Skeletal muscle tissue (tissue), 4 donors: Measurements from ENCODE around the gene ZIC2. TPM values are rescaled to one million over a fixed set of nuclear protein-coding genes. Genes with fewer than 3 reads are reported as not detected.
"Not testable (repeated sequence)": the region's sequence is repeated elsewhere in the genome, so short reads cannot be mapped to it uniquely, and the experiment has no call there.

Experiments
- H3K27ac ChIP-seq: one replicate; pipeline ENCODE4 v1.7.0; 2013; ENCODE audit warnings: mild to moderate bottlenecking, low read depth, low read length, inconsistent platforms
- H3K27me3 ChIP-seq, 3 donors: one replicate each; pipeline ENCODE4 v1.7.0; 2013; ENCODE audit warnings: low read length in 3 of 3; ENCODE audit not compliant: control insufficient read depth in 3 of 3, insufficient read depth in 3 of 3
- H3K36me3 ChIP-seq, 3 donors: one replicate each; pipeline ENCODE4 v1.7.0; 2013; ENCODE audit warnings: low read length in 3 of 3; ENCODE audit not compliant: control insufficient read depth in 3 of 3, insufficient read depth in 3 of 3
- H3K4me1 ChIP-seq, 3 donors: one replicate each; pipeline ENCODE4 v1.7.0; 2013; ENCODE audit warnings: low read length in 3 of 3, mild to moderate bottlenecking in 3 of 3; ENCODE audit not compliant: control insufficient read depth in 3 of 3, insufficient read depth in 3 of 3
- H3K4me3 ChIP-seq, 3 donors: one replicate each; pipeline ENCODE4 v1.7.0; 2013; ENCODE audit warnings: low read length in 3 of 3
- H3K9ac ChIP-seq, 3 donors: one replicate each; pipeline ENCODE4 v1.7.0; 2013; ENCODE audit warnings: low read length in 3 of 3, mild to moderate bottlenecking in 3 of 3, moderate library complexity in 2 of 3, low read depth in 1 of 3
- H3K9me3 ChIP-seq, 3 donors: one replicate each; pipeline ENCODE4 v1.7.0; 2013; ENCODE audit warnings: low read length in 3 of 3; ENCODE audit not compliant: control insufficient read depth in 3 of 3
- total RNA-seq: library from RNA; depleted of rRNA; stranded (reverse); fragments of >200 nt; gene quantifications from one replicate; pipeline ENCODE4 v1.2.3, GENCODE V29; 2014
- donor health status: Osteomylitis.

ZIC2 gene
- total RNA-seq, 1 donor from 2014 or later = not detected

- Histone ChIP-seq H3K9me3 (peaks cover 0 to 3% (median 0%) of the 10 kb centered on the region in 3 donors), H3K27me3 (peaks cover 40 to 66% (median 59%) of the 10 kb centered on the region in 3 donors), H3K9ac (no peak overlapping the region), H3K4me1 (no peaks in the 10 kb centered on the region), H3K27ac (no peak overlapping the region), H3K36me3 (no peaks in the 10 kb centered on the region), H3K4me3 (no peak overlapping the region)
These were observed 32.5 kb upstream of the ZIC2 start for GRCh38 chr13:99948907-99949678.

GRCh38 chr13:99949679-99950413, 31.7 kb upstream of the ZIC2 start:
- Histone ChIP-seq H3K27ac (no peak overlapping the region), H3K9me3 (peaks cover 0 to 3% (median 0%) of the 10 kb centered on the region in 3 donors), H3K27me3 (peaks cover 43 to 66% (median 61%) of the 10 kb centered on the region in 3 donors), H3K4me3 (no peak overlapping the region), H3K9ac (no peak overlapping the region), H3K36me3 (no peaks in the 10 kb centered on the region), H3K4me1 (no peaks in the 10 kb centered on the region)

DNA sequence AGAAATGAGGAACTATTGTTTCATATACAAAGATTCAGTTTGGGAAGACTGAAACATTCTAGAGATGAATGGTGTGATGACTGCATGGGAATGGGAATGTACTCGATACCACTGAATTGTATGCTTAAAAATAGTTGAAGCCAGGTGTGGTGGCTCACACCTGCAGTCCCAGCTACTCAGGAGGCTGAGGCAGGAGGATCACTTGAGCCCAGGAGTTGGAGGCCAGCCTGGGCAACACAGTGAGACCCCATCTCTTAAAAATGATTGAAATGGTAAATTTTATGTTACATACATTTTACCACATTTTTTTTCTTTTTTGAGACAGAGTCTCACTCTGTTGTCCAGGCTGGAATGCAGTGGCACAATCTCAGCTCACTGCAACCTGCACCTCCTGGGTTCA, 29.9 kb upstream of the ZIC2 start:
- H3K36me3 ChIP-seq, H3K4me3 ChIP-seq, H3K9me3 ChIP-seq, H3K27ac ChIP-seq, H3K9ac ChIP-seq: not testable (repeated sequence)
- Histone ChIP-seq H3K27me3 (peaks cover 56 to 73% (median 73%) of the 10 kb centered on the region in 3 donors), H3K4me1 (peaks cover 13 to 14% (median 14%) of the 10 kb centered on the region in 3 donors)

DNA sequence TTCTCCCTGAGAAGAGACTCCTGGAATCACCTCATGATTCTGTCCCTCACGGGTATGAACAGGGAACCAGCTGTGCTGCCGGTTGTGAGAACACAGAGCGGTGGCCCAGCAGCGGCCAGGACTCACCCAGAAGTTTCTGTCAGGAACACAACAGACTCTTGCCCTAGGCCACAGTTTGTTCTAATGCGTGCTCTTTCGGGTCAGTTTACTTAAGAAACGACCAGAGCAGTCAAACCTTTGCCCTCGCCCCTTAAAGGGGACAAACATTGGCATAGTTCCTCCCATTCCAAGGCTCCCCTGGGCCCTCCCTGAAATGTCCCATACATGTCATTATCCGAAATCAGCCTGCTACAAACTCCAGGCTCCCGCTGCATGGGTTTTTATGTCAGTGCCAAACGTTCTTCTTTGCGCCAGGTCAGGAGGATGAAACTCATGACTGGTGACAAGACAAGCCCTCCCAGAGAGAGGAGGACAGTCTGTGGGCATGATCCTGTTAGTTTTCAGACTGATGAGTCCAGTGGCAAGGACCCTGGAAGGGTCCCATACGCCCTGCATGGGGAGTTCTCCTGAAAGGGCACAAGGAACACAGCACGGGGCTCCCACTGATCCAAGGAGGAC, 28.3 kb upstream of the ZIC2 start:
- no peak overlapping the region for H3K27ac ChIP-seq
- peaks cover 65 to 78% (median 75%) of the 10 kb centered on the region in 3 donors for H3K27me3 ChIP-seq
- no peak overlapping the region for H3K9ac ChIP-seq
- peaks cover 0 to 3% (median 0%) of the 10 kb centered on the region in 3 donors for H3K9me3 ChIP-seq
- no peak overlapping the region for H3K4me3 ChIP-seq
- H3K36me3 ChIP-seq = no peaks in the 10 kb centered on the region
- H3K4me1 ChIP-seq = peaks cover 15 to 22% (median 21%) of the 10 kb centered on the region in 3 donors

- H3K27me3 ChIP-seq = peaks cover 81 to 91% (median 89%) of the 10 kb centered on the region in 3 donors
- no peaks in the 10 kb centered on the region for H3K36me3 ChIP-seq
- H3K27ac ChIP-seq = no peak overlapping the region
- H3K9me3 ChIP-seq = peaks cover 0 to 3% (median 0%) of the 10 kb centered on the region in 3 donors
- no peak overlapping the region for H3K4me3 ChIP-seq
- peaks cover 15 to 36% (median 31%) of the 10 kb centered on the region in 3 donors for H3K4me1 ChIP-seq
- H3K9ac ChIP-seq = no peak overlapping the region
These were observed 26.4 kb upstream of the ZIC2 start for GRCh38 chr13:99955107-99955746.

DNA sequence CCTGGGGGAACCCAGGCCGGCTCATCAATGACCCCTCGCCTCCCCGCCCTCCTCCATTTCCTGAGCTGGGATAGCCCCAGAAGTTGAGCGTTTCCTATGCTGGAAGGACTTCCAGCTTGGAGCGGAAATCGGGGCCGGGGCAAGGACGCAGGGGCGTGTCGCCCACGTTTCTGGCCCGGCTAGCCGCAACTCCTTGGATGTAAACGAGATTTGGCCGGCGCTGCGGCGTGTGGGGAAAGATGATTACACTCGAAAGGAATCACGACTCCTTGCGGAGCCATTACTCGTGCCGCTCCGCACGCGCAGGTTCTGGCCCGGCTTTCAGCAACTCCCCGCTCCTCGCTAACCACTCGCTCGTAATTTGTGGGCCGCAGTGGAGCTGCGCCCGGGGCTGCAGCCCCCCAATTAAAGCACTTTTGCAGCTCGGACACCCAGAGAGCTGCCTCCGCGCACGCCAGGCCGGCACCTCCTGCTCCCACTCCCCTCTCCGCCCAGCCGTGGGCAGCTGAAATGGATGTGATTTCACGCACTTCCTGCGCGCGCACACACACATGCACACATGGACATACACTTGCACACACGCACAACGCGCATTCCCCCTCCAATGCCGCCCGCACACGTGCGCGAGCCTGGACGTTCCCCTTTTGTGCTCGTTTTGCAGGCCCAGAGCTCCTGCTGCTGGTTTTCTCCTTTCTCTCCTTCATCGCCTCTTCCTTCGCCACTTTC, 25.7 kb upstream of the ZIC2 start:
- peak overlapping the region; percentile 43 to 61 (median 61) for H3K4me3 ChIP-seq
- peaks cover 85 to 88% (median 86%) of the 10 kb centered on the region in 3 donors for H3K27me3 ChIP-seq
- H3K9ac ChIP-seq = peak overlapping the region in 1 of 3 donors; percentile 8
- H3K4me1 ChIP-seq = peaks cover 15 to 36% (median 33%) of the 10 kb centered on the region in 3 donors
- H3K36me3 ChIP-seq = no peaks in the 10 kb centered on the region
- H3K9me3 ChIP-seq = peaks cover 0 to 3% (median 0%) of the 10 kb centered on the region in 3 donors
- H3K27ac ChIP-seq = no peak overlapping the region

DNA sequence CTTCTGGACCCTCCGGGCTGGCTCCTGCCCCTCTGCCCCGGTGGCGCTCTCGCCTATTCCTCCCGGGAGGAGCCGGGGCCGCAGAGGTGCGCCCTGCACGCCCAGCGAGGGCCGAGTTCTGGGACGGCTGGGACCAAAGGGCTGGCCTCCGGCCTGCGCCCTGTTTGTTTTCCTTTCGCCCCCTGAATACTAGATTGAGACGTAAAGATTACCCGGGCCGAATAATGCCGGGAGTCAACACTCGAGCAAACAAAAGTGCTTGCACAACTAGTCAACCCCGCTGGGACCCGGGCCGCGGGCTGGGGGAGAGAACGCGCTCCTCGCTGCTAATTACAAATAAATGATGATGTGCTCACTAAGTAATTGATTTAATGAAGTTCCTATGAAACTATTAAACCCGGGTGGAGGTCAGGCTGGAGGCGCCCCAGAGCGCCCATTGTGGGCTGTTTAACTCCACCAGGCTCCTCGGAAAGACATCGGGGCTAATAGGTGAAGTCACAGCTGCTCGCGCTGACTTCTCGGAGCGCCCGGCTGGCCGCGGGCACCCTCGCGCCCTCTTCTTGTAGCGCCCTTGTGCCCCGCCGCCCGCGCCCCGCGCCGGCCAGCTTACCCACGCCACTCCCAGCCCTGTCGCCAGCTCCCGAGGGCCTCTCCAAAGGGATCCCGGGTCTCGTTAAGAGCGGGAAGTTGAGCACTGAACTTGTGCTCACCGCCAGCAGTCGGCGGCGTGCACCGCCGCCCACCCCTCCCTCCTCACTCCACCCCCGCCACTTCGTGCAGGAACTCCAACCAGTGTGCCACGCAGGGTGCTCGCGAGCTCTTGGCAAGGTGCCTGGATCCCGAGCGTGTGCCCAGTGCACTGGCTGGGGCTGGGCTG, 24.9 kb upstream of the ZIC2 start:
- Histone ChIP-seq H3K36me3 (no peaks in the 10 kb centered on the region), H3K27ac (no peak overlapping the region), H3K9me3 (no peaks in the 10 kb centered on the region), H3K9ac (no peak overlapping the region), H3K27me3 (peaks cover 89 to 90% (median 90%) of the 10 kb centered on the region in 3 donors), H3K4me1 (peaks cover 15 to 36% (median 33%) of the 10 kb centered on the region in 3 donors), H3K4me3 (peak overlapping the region; percentile 43 to 61 (median 61))

DNA sequence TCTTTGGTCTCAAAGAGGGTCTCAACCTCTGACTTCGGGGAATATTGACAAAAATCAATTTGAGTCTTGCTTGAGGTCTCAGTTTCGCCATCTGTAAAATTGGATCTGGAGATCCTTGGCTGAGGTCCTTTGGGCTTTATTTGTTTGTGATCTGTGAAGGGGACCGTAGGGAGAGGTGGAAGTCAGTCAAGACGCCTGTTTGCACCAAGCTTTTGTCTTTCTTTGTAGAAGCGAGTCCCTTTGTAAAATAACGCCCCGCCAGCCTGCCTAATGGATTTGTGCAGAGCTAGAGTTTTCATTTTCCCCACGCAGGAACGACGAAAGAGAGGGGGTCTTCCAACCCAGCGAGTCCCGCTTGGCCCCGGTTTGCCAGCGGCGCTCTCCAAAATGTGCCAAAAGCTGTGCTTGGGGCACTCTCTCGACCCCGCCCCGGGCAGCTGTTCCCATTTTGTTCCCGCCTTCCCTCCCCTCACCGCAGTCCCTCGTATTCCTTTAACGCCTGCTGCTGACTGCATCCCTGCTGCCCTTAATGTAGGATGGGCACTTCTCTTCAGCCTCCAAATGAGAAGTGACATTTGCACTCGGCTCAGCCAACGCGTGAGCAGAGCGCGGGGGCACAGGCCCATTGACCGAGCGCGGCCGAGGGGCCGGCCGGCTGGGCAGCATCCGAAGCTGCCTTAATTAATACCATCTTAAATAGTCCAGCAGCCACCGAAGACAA, 23.0 kb upstream of the ZIC2 start:
- no peak overlapping the region for H3K4me3 ChIP-seq
- H3K9ac ChIP-seq = no peak overlapping the region
- H3K4me1 ChIP-seq = peaks cover 15 to 36% (median 33%) of the 10 kb centered on the region in 3 donors
- H3K9me3 ChIP-seq = no peaks in the 10 kb centered on the region
- H3K27me3 ChIP-seq = peaks cover 85 to 91% (median 86%) of the 10 kb centered on the region in 3 donors
- no peaks in the 10 kb centered on the region for H3K36me3 ChIP-seq
- no peak overlapping the region for H3K27ac ChIP-seq
